Measurements from ENCODE around the gene UNC93B1. TPM values are rescaled to one million over a fixed set of nuclear protein-coding genes. Genes with fewer than 3 reads are reported as not detected.

Gene UNC93B1
- total and polyA plus RNA-seq, 2 of the 13 experiments (the other 11 are each of a cell fraction or from before 2014, with no cell fraction given): 8.8 to 18.9 TPM

DNA sequence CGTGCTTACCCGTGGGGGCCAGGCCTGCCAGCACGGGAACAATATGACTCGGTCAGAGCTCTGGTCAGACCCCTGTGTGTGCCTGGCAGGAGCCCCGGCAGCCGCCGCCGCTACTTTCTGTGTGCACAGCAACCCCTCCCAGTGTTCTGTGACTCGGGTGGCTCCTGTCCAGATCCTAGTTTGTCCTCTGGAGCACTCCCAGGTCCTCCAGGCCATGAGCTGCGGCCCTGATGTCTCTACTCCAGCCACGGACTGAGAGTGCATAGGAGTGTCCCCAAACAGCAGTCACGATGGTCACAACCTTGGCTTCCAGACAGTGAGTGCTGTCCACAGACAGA lies 29.8 kb upstream of the UNC93B1 start:
- Histone ChIP-seq H3K27ac (ENCODE audit: extremely low read length, insufficient read depth, low read length) (no peak overlapping the region), H4K20me1 (ENCODE audit: insufficient read depth, low read length) (no peaks in the 10 kb centered on the region), H3K4me2 (ENCODE audit: low read depth, low read length) (no peak overlapping the region), H3K36me3 (replicated peaks in 1 of 2; ENCODE audit: control insufficient read depth in 1 of 2, insufficient read depth in 2 of 2, low read length in 2 of 2) (peaks cover 8 to 13% of the 10 kb centered on the region in 2 experiments; a peak in 3 of 5 replicates), H2AFZ (ENCODE audit: low read length) (no peak overlapping the region), H3K79me2 (ENCODE audit: insufficient read depth, low read length) (peaks cover 26% of the 10 kb centered on the region), H3K9me3 (ENCODE audit: low read length) (no peaks in the 10 kb centered on the region), H3K4me1 (ENCODE audit: insufficient read depth, low read length) (peaks cover 47% of the 10 kb centered on the region), H3K9ac (ENCODE audit: insufficient read depth, low read depth, low read length) (no peak overlapping the region), H3K4me3 (replicated peaks in 1 of 3; ENCODE audit: insufficient read depth in 1 of 3, low read depth in 2 of 3, low read length in 3 of 3) (no peak overlapping the region), H3K27me3 (ENCODE audit: control insufficient read depth in 1 of 2, insufficient read depth in 2 of 2, low read length in 2 of 2) (no peaks in the 10 kb centered on the region; a peak in 1 of 5 replicates)
- no peak for ATAC-seq
- no peak for FAIRE-seq
- no TSS peak for BruUV-seq (replicated peaks)
- intact Hi-C loops (cut with micrococcal nuclease; ENCODE audit: unreplicated experiment): no loop called here
- TF ChIP-seq AGO2 (optimal IDR thresholded peaks at IDR 0.05; ENCODE audit: low read depth, low read length) (peak; percentile 24), RBFOX2 (IDR thresholded peaks at IDR 0.05; ENCODE audit: low read depth, low read length) (0 out of 2 replicates have a peak, but pooled peaks have one; percentile 7), THAP7 (CRISPR knock-in tag; IDR thresholded peaks at IDR 0.05) (no peak), IRX3 (CRISPR knock-in tag; IDR thresholded peaks at IDR 0.05; ENCODE audit: borderline replicate concordance, low read depth) (no peak)
- 100% methylated on average over 9 of the region's 12 CpGs for WGBS (ENCODE audit: low lambda C conversion rate)
- DNase-seq (ENCODE audit: low spot score): no peak
- ChIA-PET POLR2A (no interaction called here), CTCF (ENCODE audit: low intra/inter-chr PET ratio, low total read pairs) (no interaction called here)
- in situ Hi-C loops (cut with HindIII; ENCODE audit: extremely low pct_ligation_motif_present, low pct_unique_long_range_greater_than_20kb): no loop called here

DNA sequence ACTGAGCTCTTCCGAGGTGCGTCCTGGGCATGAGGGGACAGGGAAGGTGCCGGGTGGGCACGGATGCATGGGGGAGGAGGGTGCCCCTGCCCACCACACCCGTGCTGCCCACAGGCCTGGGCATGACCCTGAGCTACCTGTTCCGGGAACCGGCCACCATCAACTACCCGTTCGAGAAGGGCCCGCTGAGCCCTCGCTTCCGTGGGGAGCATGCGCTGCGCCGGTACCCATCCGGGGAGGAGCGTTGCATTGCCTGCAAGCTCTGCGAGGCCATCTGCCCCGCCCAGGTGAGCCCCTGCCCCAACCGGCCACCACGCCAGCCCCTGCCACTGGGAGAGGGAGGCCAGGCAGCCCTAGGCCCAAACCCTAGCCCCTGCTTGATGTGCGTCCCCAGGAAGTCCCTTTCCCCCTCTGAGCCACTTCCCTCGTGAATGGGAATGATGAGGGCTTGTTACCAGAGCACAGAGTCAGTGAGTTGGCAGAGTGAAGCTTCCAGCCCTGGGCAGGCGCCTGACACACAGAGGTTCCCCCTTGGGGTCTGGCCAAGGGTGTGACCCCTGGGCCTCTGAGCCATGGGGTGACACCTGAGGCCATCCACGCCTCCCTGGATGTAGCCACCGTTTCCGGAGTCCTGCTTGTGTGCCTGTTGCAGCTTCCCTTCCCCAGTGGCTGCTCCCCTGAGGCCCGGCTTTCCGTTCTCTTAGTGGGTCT lies 29.3 kb upstream of the UNC93B1 start:
- intact Hi-C loops (cut with micrococcal nuclease; ENCODE audit: unreplicated experiment) (no loop called here), in situ Hi-C loops (cut with HindIII; ENCODE audit: extremely low pct_ligation_motif_present, low pct_unique_long_range_greater_than_20kb) (no loop called here)
- Histone ChIP-seq H3K36me3 (replicated peaks in 1 of 2; ENCODE audit: control insufficient read depth in 1 of 2, insufficient read depth in 2 of 2, low read length in 2 of 2) (peaks cover 8 to 13% of the 10 kb centered on the region in 2 experiments; a peak in 3 of 5 replicates), H3K9ac (ENCODE audit: insufficient read depth, low read depth, low read length) (no peak overlapping the region), H3K27me3 (ENCODE audit: control insufficient read depth in 1 of 2, insufficient read depth in 2 of 2, low read length in 2 of 2) (no peaks in the 10 kb centered on the region; a peak in 1 of 5 replicates), H2AFZ (ENCODE audit: low read length) (no peak overlapping the region), H3K4me1 (ENCODE audit: insufficient read depth, low read length) (peaks cover 48% of the 10 kb centered on the region), H3K4me3 (replicated peaks in 1 of 3; ENCODE audit: insufficient read depth in 1 of 3, low read depth in 2 of 3, low read length in 3 of 3) (no peak overlapping the region), H3K9me3 (ENCODE audit: low read length) (no peaks in the 10 kb centered on the region), H3K27ac (ENCODE audit: extremely low read length, insufficient read depth, low read length) (no peak overlapping the region), H3K79me2 (ENCODE audit: insufficient read depth, low read length) (peaks cover 26% of the 10 kb centered on the region), H3K4me2 (ENCODE audit: low read depth, low read length) (no peak overlapping the region), H4K20me1 (ENCODE audit: insufficient read depth, low read length) (no peaks in the 10 kb centered on the region)
- DNase-seq (ENCODE audit: low spot score) (no peak), ATAC-seq (no peak), FAIRE-seq (no peak)
- BruUV-seq (replicated peaks): no TSS peak
- ChIA-PET POLR2A (no interaction called here), CTCF (ENCODE audit: low intra/inter-chr PET ratio, low total read pairs) (no interaction called here)
- WGBS (ENCODE audit: low lambda C conversion rate): 98% methylated on average over 20 of the region's 29 CpGs
- TF ChIP-seq ZNF446 (CRISPR knock-in tag; IDR thresholded peaks at IDR 0.05): no peak
- peak; percentile 58 for TF ChIP-seq RBFOX2 (IDR thresholded peaks at IDR 0.05; ENCODE audit: low read depth, low read length)
